ENCODE measurements around the gene PHB1. TPM values are rescaled to one million over a fixed set of nuclear protein-coding genes. Genes with fewer than 3 reads are reported as not detected.

The PHB1 gene
- total RNA-seq, 5 donors from 2014 or later (not counting 1 experiment from before 2014, with no cell fraction given): 49.4 to 84.6 (median 74.7) TPM

- Mint-ChIP-seq H3K27ac (peak overlapping the region in 1 of 2 donors; percentile 16), H3K9me3 (no peaks in the 10 kb centered on the region), H3K4me3 (no peak overlapping the region), H3K27me3 (no peaks in the 10 kb centered on the region), H3K36me3 (peaks cover 15% of the 10 kb centered on the region), H3K4me1 (peaks cover 0 to 4% (median 2%) of the 10 kb centered on the region in 3 donors)
- no peaks in the 10 kb centered on the region for H3K4me1 ChIP-seq (ENCODE audit: control insufficient read depth in 1 of 2, extremely low read depth in 1 of 2, insufficient read depth in 2 of 2, low read length in 2 of 2)
- no peaks in the 10 kb centered on the region for H3K27me3 ChIP-seq (replicated peaks in 1 of 2; ENCODE audit: control insufficient read depth in 2 of 2, extremely low read depth in 1 of 2, insufficient read depth in 2 of 2, low read length in 1 of 2)
- ChIA-PET POLR2A (interaction anchor here (0.6 kb wide), 2 partner anchors 39 to 168 kb away, joined by 3 to 11 read pairs; no protein-coding TSS in a partner anchor), CTCF (interaction anchor here (0.7 kb wide), 2 partner anchors 114 to 171 kb away, joined by 3 read pairs; no protein-coding TSS in a partner anchor)
- no peak for ATAC-seq (replicated peaks in 1 of 4)
- DNase-seq: no peak
- no CpG with 5 or more reads among the region's 1 CpG for WGBS (ENCODE audit: insufficient coverage)
- no peak overlapping the region for H3K27ac ChIP-seq (ENCODE audit: low read length)
- H3K4me3 ChIP-seq (ENCODE audit: control insufficient read depth in 1 of 2, extremely low read depth in 1 of 2, low read length in 1 of 2): no peak overlapping the region
- H3K36me3 ChIP-seq (ENCODE audit: control insufficient read depth in 2 of 2, extremely low read depth in 1 of 2, insufficient read depth in 1 of 2, low read length in 1 of 2): no peaks in the 10 kb centered on the region
- H3K9me3 ChIP-seq: no peaks in the 10 kb centered on the region
These were observed 33.6 kb downstream of the PHB1 start for GRCh38 chr17:49381033-49381432.

- H3K27ac Mint-ChIP-seq: no peak overlapping the region
- Histone ChIP-seq H3K36me3 (ENCODE audit: control insufficient read depth in 2 of 2, extremely low read depth in 1 of 2, insufficient read depth in 1 of 2, low read length in 1 of 2) (no peaks in the 10 kb centered on the region), H3K9me3 (no peaks in the 10 kb centered on the region), H3K27me3 (replicated peaks in 1 of 2; ENCODE audit: control insufficient read depth in 2 of 2, extremely low read depth in 1 of 2, insufficient read depth in 2 of 2, low read length in 1 of 2) (no peaks in the 10 kb centered on the region), H3K4me1 (ENCODE audit: control insufficient read depth in 1 of 2, extremely low read depth in 1 of 2, insufficient read depth in 2 of 2, low read length in 2 of 2) (no peaks in the 10 kb centered on the region), H3K4me3 (ENCODE audit: control insufficient read depth in 1 of 2, extremely low read depth in 1 of 2, low read length in 1 of 2) (no peak overlapping the region), H3K27ac (ENCODE audit: low read length) (no peak overlapping the region)
- no CpG with 5 or more reads among the region's 4 CpGs for WGBS (ENCODE audit: insufficient coverage)
- H3K4me3 Mint-ChIP-seq: no peak overlapping the region
- H3K27me3 Mint-ChIP-seq: no peaks in the 10 kb centered on the region
- ATAC-seq (replicated peaks in 1 of 4) (no peak), DNase-seq (no peak)
- POLR2A ChIA-PET: interaction anchor here in 1 of 2 donors (0.7 kb wide), 1 partner anchor 752 kb away, joined by 5 read pairs; no protein-coding TSS in a partner anchor
- no peaks in the 10 kb centered on the region for H3K9me3 Mint-ChIP-seq
- peaks cover 0 to 3% (median 0%) of the 10 kb centered on the region in 3 donors for H3K4me1 Mint-ChIP-seq
- CTCF ChIA-PET: no interaction called here
- H3K36me3 Mint-ChIP-seq: peaks cover 15% of the 10 kb centered on the region
These were observed 34.8 kb downstream of the PHB1 start for GRCh38 chr17:49379926-49380325.

GRCh38 chr17:49378311-49378710 is 36.4 kb downstream of the PHB1 start:
- no peaks in the 10 kb centered on the region for H3K36me3 ChIP-seq (ENCODE audit: control insufficient read depth in 2 of 2, extremely low read depth in 1 of 2, insufficient read depth in 1 of 2, low read length in 1 of 2)
- H3K27ac ChIP-seq (ENCODE audit: low read length): no peak overlapping the region
- Mint-ChIP-seq H3K27ac (no peak overlapping the region), H3K9me3 (no peaks in the 10 kb centered on the region), H3K27me3 (no peaks in the 10 kb centered on the region), H3K4me3 (no peak overlapping the region), H3K36me3 (peaks cover 15% of the 10 kb centered on the region), H3K4me1 (peaks cover 0 to 3% (median 0%) of the 10 kb centered on the region in 3 donors)
- H3K4me3 ChIP-seq (ENCODE audit: control insufficient read depth in 1 of 2, extremely low read depth in 1 of 2, low read length in 1 of 2): no peak overlapping the region
- H3K27me3 ChIP-seq (replicated peaks in 1 of 2; ENCODE audit: control insufficient read depth in 2 of 2, extremely low read depth in 1 of 2, insufficient read depth in 2 of 2, low read length in 1 of 2): no peaks in the 10 kb centered on the region
- ChIA-PET CTCF (interaction anchor here in 1 of 2 donors (0.6 to 0.8 kb wide), 2 partner anchors 11 to 60 kb away, joined by 3 to 9 read pairs; no protein-coding TSS in a partner anchor), POLR2A (no interaction called here)
- H3K4me1 ChIP-seq (ENCODE audit: control insufficient read depth in 1 of 2, extremely low read depth in 1 of 2, insufficient read depth in 2 of 2, low read length in 2 of 2): no peaks in the 10 kb centered on the region
- ATAC-seq (replicated peaks in 1 of 4) (no peak), DNase-seq (no peak)
- no CpG with 5 or more reads among the region's 5 CpGs for WGBS (ENCODE audit: insufficient coverage)
- no peaks in the 10 kb centered on the region for H3K9me3 ChIP-seq

GRCh38 chr17:49375544-49375943 is 39.1 kb downstream of the PHB1 start:
- no peaks in the 10 kb centered on the region for H3K9me3 Mint-ChIP-seq
- H3K27ac ChIP-seq (ENCODE audit: low read length): no peak overlapping the region
- peaks cover 0 to 6% (median 5%) of the 10 kb centered on the region in 3 donors for H3K4me1 Mint-ChIP-seq
- no peak overlapping the region for H3K27ac Mint-ChIP-seq
- no peak overlapping the region for H3K4me3 Mint-ChIP-seq
- H3K36me3 Mint-ChIP-seq: peaks cover 15% of the 10 kb centered on the region
- no peaks in the 10 kb centered on the region for H3K4me1 ChIP-seq (ENCODE audit: control insufficient read depth in 1 of 2, extremely low read depth in 1 of 2, insufficient read depth in 2 of 2, low read length in 2 of 2)
- H3K36me3 ChIP-seq (ENCODE audit: control insufficient read depth in 2 of 2, extremely low read depth in 1 of 2, insufficient read depth in 1 of 2, low read length in 1 of 2): no peaks in the 10 kb centered on the region
- no peaks in the 10 kb centered on the region for H3K27me3 Mint-ChIP-seq
- H3K27me3 ChIP-seq (replicated peaks in 1 of 2; ENCODE audit: control insufficient read depth in 2 of 2, extremely low read depth in 1 of 2, insufficient read depth in 2 of 2, low read length in 1 of 2): no peaks in the 10 kb centered on the region
- ATAC-seq (replicated peaks in 1 of 4) (no peak), DNase-seq (no peak)
- ChIA-PET POLR2A (no interaction called here), CTCF (interaction anchor here in 1 of 2 donors (0.6 to 0.7 kb wide), 2 partner anchors 36 to 635 kb away, joined by 6 to 8 read pairs; no protein-coding TSS in a partner anchor)
- H3K4me3 ChIP-seq (ENCODE audit: control insufficient read depth in 1 of 2, extremely low read depth in 1 of 2, low read length in 1 of 2): no peak overlapping the region
- H3K9me3 ChIP-seq: no peaks in the 10 kb centered on the region
- no CpG with 5 or more reads among the region's 1 CpG for WGBS (ENCODE audit: insufficient coverage)

- H3K27ac ChIP-seq (ENCODE audit: low read length): no peak overlapping the region
These were observed 41.6 kb downstream of the PHB1 start for GRCh38 chr17:49373115-49373514.

GRCh38 chr17:49372425-49372824 is 42.3 kb downstream of the PHB1 start:
- peaks cover 3 to 13% (median 5%) of the 10 kb centered on the region in 3 donors for H3K4me1 Mint-ChIP-seq
- no peaks in the 10 kb centered on the region for H3K27me3 Mint-ChIP-seq
- CTCF ChIA-PET: interaction anchor here (0.7 kb wide), 2 partner anchors 91 to 281 kb away, joined by 3 to 6 read pairs; no protein-coding TSS in a partner anchor
- H3K36me3 ChIP-seq (ENCODE audit: control insufficient read depth in 2 of 2, extremely low read depth in 1 of 2, insufficient read depth in 1 of 2, low read length in 1 of 2): no peaks in the 10 kb centered on the region
- H3K36me3 Mint-ChIP-seq: peaks cover 4% of the 10 kb centered on the region
- no peak overlapping the region for H3K27ac Mint-ChIP-seq
- no peak for ATAC-seq (replicated peaks in 1 of 4)
- H3K9me3 ChIP-seq: no peaks in the 10 kb centered on the region
- peaks cover 0 to 8% of the 10 kb centered on the region in 2 experiments for H3K4me1 ChIP-seq (ENCODE audit: control insufficient read depth in 1 of 2, extremely low read depth in 1 of 2, insufficient read depth in 2 of 2, low read length in 2 of 2)
- H3K9me3 Mint-ChIP-seq: no peaks in the 10 kb centered on the region
- no peak overlapping the region for H3K4me3 Mint-ChIP-seq
- H3K27me3 ChIP-seq (replicated peaks in 1 of 2; ENCODE audit: control insufficient read depth in 2 of 2, extremely low read depth in 1 of 2, insufficient read depth in 2 of 2, low read length in 1 of 2): no peaks in the 10 kb centered on the region
- H3K27ac ChIP-seq (ENCODE audit: low read length): no peak overlapping the region
- POLR2A ChIA-PET: interaction anchor here in 1 of 2 donors (0.6 kb wide), 1 partner anchor 19 kb away, joined by 3 read pairs; no protein-coding TSS in a partner anchor
- WGBS (ENCODE audit: insufficient coverage): 82% methylated on average over 2 of the region's 7 CpGs
- no peak for DNase-seq
- H3K4me3 ChIP-seq (ENCODE audit: control insufficient read depth in 1 of 2, extremely low read depth in 1 of 2, low read length in 1 of 2): no peak overlapping the region

More at GRCh38 chr17:49373115-49373514, 41.6 kb downstream of the PHB1 start:
- Mint-ChIP-seq H3K4me1 (peaks cover 3 to 10% (median 5%) of the 10 kb centered on the region in 3 donors), H3K27ac (no peak overlapping the region), H3K27me3 (no peaks in the 10 kb centered on the region), H3K4me3 (no peak overlapping the region), H3K36me3 (peaks cover 4% of the 10 kb centered on the region), H3K9me3 (no peaks in the 10 kb centered on the region)
- WGBS (ENCODE audit: insufficient coverage): 84% methylated on average over 5 of the region's 6 CpGs
- ChIA-PET CTCF (interaction anchor here in 1 of 2 donors (1.0 kb wide), 1 partner anchor 80 kb away, joined by 5 read pairs; no protein-coding TSS in a partner anchor), POLR2A (no interaction called here)
- no peak for DNase-seq
- Histone ChIP-seq H3K9me3 (no peaks in the 10 kb centered on the region), H3K4me3 (ENCODE audit: control insufficient read depth in 1 of 2, extremely low read depth in 1 of 2, low read length in 1 of 2) (no peak overlapping the region), H3K36me3 (ENCODE audit: control insufficient read depth in 2 of 2, extremely low read depth in 1 of 2, insufficient read depth in 1 of 2, low read length in 1 of 2) (no peaks in the 10 kb centered on the region), H3K4me1 (ENCODE audit: control insufficient read depth in 1 of 2, extremely low read depth in 1 of 2, insufficient read depth in 2 of 2, low read length in 2 of 2) (peaks cover 0 to 6% of the 10 kb centered on the region in 2 experiments), H3K27me3 (replicated peaks in 1 of 2; ENCODE audit: control insufficient read depth in 2 of 2, extremely low read depth in 1 of 2, insufficient read depth in 2 of 2, low read length in 1 of 2) (no peaks in the 10 kb centered on the region)
- no peak for ATAC-seq (replicated peaks in 1 of 4)

Measured in T-cell (primary cell).